ENCODE results near the gene KIAA1217. TPM values are rescaled to one million over a fixed set of nuclear protein-coding genes. Genes with fewer than 3 reads are reported as not detected.
A peak's percentile ranks its signal among the peaks of the same experiment; 100 is the strongest.

Gene KIAA1217
- total and polyA plus RNA-seq, 3 donors from 2014 or later, result 40.0 to 197 (median 134) TPM

DNA sequence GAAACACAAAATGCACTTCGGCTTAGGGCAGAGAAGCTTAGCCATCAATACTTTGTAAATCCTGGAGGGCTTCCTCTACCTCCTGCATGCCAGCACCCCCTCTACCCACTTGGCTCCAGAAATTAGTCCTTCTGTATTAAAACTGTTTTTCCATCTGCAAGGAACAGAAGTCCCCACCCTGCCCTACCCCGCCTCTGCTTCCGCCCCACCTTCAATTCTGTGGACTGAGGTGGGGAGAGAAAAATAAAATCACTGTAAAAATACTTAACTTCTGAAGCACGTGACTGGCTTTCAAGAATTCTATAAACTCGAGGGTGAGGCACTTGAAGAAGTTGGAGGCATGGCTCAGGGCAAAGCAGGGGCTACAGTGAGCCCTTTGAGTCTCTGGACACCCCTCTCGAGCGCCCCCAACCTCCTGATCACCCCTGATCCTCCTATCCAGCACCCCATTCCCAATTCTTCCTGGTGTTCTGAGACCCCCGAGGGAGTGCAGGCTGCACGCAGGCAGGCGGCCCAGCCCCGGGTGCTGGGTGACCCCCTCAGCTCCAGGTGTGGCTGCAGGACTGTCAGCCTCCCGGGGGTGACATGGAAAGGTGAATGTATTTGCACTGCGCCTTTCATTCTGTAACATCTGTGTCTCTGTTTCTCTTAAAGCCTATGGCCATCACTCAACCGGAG lies 7.3 kb upstream of the KIAA1217 start:
- no peak for TF ChIP-seq POLR2A (IDR thresholded peaks at IDR 0.05)
- TF ChIP-seq, protein P1, sequence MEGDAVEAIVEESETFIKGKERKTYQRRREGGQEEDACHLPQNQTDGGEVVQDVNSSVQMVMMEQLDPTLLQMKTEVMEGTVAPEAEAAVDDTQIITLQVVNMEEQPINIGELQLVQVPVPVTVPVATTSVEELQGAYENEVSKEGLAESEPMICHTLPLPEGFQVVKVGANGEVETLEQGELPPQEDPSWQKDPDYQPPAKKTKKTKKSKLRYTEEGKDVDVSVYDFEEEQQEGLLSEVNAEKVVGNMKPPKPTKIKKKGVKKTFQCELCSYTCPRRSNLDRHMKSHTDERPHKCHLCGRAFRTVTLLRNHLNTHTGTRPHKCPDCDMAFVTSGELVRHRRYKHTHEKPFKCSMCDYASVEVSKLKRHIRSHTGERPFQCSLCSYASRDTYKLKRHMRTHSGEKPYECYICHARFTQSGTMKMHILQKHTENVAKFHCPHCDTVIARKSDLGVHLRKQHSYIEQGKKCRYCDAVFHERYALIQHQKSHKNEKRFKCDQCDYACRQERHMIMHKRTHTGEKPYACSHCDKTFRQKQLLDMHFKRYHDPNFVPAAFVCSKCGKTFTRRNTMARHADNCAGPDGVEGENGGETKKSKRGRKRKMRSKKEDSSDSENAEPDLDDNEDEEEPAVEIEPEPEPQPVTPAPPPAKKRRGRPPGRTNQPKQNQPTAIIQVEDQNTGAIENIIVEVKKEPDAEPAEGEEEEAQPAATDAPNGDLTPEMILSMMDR (IDR thresholded peaks at IDR 0.05), result no peak
- Histone ChIP-seq H3K27ac (no peak overlapping the region), H3K9me3 (no peaks in the 10 kb centered on the region), H3K36me3 (ENCODE audit: low read depth, missing control alignments) (no peaks in the 10 kb centered on the region), H3K27me3 (no peaks in the 10 kb centered on the region), H3K4me1 (peaks cover 2% of the 10 kb centered on the region), H3K4me3 (no peak overlapping the region)
- DNase-seq, result no peak
- intact Hi-C loops (cut with DNase I; ENCODE audit: low total_unique reads), result no loop called here
- 89 to 92% methylated on average over 14 of the region's 14 CpGs for WGBS, 2 donors

DNA sequence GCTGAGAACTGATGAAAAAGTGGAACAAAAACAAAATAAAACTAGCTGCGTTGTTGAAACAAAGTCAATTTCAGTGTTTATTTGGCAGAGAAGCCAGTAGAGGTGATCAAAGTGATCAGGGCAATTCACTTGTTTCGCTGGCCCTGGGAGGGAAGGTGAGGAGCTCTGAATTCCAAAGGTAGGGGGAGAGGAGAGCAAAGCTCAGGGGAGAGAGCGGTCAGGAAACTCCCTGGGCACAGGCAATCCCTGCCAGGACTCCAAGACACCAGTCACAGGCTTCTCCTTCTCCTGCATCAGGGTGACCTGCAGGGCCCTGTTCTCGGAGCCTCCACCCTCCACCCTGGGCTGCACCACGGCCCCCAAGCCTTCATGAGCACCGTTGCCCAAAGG lies 6.8 kb upstream of the KIAA1217 start:
- Histone ChIP-seq H3K4me3 (no peak overlapping the region), H3K4me1 (peaks cover 8% of the 10 kb centered on the region), H3K36me3 (ENCODE audit: low read depth, missing control alignments) (no peaks in the 10 kb centered on the region), H3K27me3 (no peaks in the 10 kb centered on the region), H3K9me3 (no peaks in the 10 kb centered on the region), H3K27ac (no peak overlapping the region)
- no peak for DNase-seq
- no peak for TF ChIP-seq POLR2A (IDR thresholded peaks at IDR 0.05)
- TF ChIP-seq, protein P1 (IDR thresholded peaks at IDR 0.05), result no peak
- WGBS, 2 donors, result 72 to 86% methylated on average over 6 of the region's 6 CpGs
- intact Hi-C loops (cut with DNase I; ENCODE audit: low total_unique reads), result no loop called here

DNA sequence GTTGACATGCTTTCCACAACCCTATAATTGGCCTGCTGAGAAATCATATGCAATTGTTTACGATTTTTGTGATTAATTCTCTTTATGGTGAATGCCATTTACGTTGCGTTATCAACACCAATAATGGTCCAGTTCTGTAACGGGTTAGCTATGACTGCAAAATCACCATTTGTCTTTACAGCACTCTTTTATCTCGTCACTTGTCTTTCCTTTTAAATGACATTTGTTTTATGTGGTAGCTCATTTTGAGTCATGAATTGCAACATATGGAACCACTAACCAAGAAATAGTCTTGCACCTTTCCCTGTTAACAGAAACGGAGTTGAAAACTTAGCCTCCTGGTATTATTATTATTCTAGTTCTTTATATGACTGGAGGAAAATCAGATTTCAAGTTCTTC lies 3.1 kb upstream of the KIAA1217 start:
- no peak for TF ChIP-seq POLR2A (IDR thresholded peaks at IDR 0.05)
- TF ChIP-seq, protein P1 (IDR thresholded peaks at IDR 0.05), result no peak
- Histone ChIP-seq H3K27ac (no peak overlapping the region), H3K27me3 (no peaks in the 10 kb centered on the region), H3K4me3 (no peak overlapping the region), H3K4me1 (peaks cover 24% of the 10 kb centered on the region), H3K9me3 (no peaks in the 10 kb centered on the region), H3K36me3 (ENCODE audit: low read depth, missing control alignments) (no peaks in the 10 kb centered on the region)
- WGBS, 2 donors, result 77 to 78% methylated on average over 6 of the region's 6 CpGs
- DNase-seq, result no peak
- intact Hi-C loops (cut with DNase I; ENCODE audit: low total_unique reads), result no loop called here

DNA sequence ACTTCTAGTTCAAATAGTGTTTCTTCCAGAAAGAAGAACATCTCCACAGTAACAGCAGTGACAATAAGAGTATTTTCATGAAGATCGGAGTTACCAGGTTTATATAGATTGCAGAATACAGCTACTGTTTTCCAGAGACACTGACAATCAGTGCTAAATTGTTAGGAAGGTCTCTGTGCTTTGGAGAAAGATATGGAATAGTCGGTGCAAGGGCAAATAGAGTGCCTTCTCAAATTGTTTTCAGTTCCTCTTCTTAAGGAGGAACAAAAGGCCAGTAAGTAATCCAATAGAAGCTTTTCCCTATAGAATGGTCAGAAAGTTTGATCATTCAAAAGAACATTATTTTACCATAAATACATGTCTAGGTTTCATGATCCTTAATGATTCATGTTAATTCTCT lies 2.6 kb upstream of the KIAA1217 start:
- no peak overlapping the region for H3K4me3 ChIP-seq
- intact Hi-C loops (cut with DNase I; ENCODE audit: low total_unique reads), result no loop called here
- no peaks in the 10 kb centered on the region for H3K9me3 ChIP-seq
- H3K27me3 ChIP-seq, result no peaks in the 10 kb centered on the region
- H3K4me1 ChIP-seq, result peaks cover 24% of the 10 kb centered on the region
- WGBS, 2 donors, result 52 to 69% methylated on average over 2 of the region's 2 CpGs
- H3K27ac ChIP-seq, result peak overlapping the region; percentile 5 to 85
- TF ChIP-seq, protein P1 (IDR thresholded peaks at IDR 0.05), result no peak
- no peak for TF ChIP-seq POLR2A (IDR thresholded peaks at IDR 0.05)
- no peaks in the 10 kb centered on the region for H3K36me3 ChIP-seq (ENCODE audit: low read depth, missing control alignments)
- DNase-seq, result no peak

DNA sequence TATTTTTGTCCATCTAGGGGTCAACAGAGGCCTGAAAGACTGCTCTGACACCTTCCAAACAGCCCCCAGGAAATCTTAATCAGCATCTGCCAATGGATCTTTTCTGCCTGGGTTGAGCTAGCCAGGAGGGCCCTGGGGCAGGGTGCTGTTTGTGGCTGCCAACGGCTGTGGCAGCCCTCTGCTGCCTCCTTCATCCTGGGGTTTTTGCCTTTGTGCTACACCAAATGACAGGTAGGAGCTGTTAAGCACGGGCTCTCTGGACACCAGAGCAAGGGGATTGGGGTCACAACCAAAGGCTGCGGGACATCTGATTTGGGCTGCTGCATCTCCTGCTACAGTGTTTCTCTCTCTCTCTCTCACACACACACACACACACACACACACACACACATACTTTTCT lies 2.0 kb upstream of the KIAA1217 start:
- no peak for DNase-seq
- TF ChIP-seq, protein P1 (IDR thresholded peaks at IDR 0.05), result no peak
- no peak for TF ChIP-seq POLR2A (IDR thresholded peaks at IDR 0.05)
- WGBS, 2 donors, result 52 to 74% methylated on average over 3 of the region's 3 CpGs
- Histone ChIP-seq H3K36me3 (ENCODE audit: low read depth, missing control alignments) (no peaks in the 10 kb centered on the region), H3K27me3 (no peaks in the 10 kb centered on the region), H3K4me1 (peaks cover 24% of the 10 kb centered on the region), H3K9me3 (no peaks in the 10 kb centered on the region), H3K27ac (peak overlapping the region; percentile 85), H3K4me3 (no peak overlapping the region)
- intact Hi-C loops (cut with DNase I; ENCODE audit: low total_unique reads), result no loop called here
